HG02678 (cell line): ENCODE data around the gene OR52W1.

Source experiments
- ATAC-seq: cut with Tn5 transposase; IDR thresholded peaks from one replicate; pipeline ENCODE4 v1.9.1; 2021; ENCODE audit warnings: mild to moderate bottlenecking, moderate library complexity; ENCODE audit not compliant: unreplicated experiment

The OR52W1 gene, protein sequence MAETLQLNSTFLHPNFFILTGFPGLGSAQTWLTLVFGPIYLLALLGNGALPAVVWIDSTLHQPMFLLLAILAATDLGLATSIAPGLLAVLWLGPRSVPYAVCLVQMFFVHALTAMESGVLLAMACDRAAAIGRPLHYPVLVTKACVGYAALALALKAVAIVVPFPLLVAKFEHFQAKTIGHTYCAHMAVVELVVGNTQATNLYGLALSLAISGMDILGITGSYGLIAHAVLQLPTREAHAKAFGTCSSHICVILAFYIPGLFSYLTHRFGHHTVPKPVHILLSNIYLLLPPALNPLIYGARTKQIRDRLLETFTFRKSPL

DNA sequence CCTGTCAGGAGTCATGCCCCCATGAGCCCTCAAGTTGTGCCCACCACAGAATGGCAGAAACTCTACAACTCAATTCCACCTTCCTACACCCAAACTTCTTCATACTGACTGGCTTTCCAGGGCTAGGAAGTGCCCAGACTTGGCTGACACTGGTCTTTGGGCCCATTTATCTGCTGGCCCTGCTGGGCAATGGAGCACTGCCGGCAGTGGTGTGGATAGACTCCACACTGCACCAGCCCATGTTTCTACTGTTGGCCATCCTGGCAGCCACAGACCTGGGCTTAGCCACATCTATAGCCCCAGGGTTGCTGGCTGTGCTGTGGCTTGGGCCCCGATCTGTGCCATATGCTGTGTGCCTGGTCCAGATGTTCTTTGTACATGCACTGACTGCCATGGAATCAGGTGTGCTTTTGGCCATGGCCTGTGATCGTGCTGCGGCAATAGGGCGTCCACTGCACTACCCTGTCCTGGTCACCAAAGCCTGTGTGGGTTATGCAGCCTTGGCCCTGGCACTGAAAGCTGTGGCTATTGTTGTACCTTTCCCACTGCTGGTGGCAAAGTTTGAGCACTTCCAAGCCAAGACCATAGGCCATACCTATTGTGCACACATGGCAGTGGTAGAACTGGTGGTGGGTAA lies at the start of gene OR52W1:
Gene OR52W1, plus strand, starts transcription at position 51 of the 637 bp plus-strand sequence. Its CDS starts 0 bp downstream, at position 51.
- ATAC-seq, result no peak

DNA sequence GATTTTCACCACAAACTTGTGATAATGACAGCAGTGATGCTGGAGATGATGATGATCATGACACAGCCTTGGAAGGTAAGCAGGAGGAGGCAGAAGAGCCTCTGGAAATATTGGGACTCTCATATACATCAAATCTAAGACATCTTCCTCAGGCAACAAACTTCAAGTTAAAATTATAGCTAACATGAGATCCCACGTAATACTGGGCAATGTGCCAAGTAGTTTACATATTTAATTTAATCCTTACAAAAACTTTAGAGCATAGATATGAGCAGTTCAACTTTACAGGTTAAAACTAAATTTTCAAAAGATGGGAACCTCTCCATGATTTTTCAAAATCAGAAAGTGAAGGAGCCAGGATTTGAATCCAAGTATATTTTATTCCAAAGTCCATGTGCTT lies 47.9 kb upstream of the OR52W1 start:
- ATAC-seq, result no peak

DNA sequence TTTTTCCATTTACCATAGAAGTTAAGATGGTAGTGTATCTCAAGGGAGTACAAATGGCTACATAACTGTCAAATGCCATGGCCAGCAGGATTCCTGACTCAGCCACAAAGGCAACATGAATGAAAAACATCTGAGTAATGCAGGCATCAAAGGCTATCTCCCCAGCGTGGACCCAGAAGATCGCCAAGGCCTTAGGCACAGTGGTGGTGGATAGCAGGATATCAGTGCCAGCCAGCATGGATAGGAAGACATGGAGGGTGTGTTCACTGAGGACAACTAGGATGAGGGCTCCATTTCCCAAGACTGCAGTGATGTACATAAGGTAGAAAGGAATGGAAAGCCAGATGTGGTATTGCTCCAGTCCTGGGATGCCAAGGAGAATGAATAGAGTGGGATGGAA lies 46.9 kb upstream of the OR52W1 start:
- ATAC-seq, result no peak

DNA sequence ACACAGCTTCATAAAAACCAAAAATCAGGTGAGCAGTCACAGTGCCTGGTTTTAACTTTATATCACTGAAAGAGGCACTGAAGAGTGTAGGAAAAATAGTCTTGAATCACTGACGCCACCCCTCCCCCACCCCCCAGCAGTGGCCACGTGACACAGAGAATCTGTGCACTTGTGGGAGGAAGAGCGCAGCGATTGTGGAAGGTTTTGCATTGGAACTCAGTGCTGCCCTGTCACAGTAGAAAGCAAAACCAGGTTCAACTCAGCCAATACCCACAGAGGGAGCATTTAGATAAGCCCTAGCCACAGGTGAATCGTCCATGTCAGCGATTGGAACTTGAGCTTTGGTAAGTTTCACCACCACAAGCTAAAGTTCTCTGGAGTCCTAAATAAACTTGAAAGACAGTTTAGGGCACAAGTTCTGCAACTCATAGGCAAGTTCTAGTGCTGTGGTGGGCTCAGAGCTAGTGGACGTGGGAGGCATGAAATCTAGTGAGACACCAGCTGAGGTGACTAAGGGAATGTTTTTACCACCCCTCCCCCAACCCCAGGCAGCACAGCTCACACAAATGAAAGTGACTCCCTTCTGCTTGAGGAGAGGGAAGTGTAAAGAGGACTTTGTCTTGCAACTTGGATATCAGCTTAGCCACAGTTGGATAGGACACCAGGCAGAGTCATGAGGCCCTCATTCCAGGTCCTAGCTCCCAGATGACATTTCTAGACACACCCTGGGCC lies 42.2 kb upstream of the OR52W1 start:
- ATAC-seq, result no peak

DNA sequence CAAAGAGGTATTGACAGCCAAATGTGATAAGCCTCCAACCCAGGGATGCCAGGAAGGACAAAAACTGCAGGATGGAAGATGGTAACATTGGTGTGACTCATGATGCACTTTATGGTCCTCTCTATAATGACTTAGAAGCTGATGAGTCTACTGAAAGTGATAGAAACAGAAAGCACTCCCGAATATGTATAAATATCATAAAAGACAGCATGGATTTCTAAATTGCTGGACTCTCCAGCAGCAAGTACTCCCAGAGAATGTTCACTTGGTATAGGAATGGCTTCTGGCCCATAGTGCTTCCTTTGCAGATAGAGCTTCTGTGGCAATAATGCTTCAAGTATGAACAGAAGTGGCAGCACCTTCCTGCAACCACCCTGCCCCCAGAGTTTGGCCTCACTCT lies 28.8 kb upstream of the OR52W1 start, which contains the start of gene OR52B2:
Gene OR52B2, minus strand, starts transcription at position 101 of the 400 bp plus-strand sequence. Its CDS starts 0 bp downstream, at position 101.
- no peak for ATAC-seq

DNA sequence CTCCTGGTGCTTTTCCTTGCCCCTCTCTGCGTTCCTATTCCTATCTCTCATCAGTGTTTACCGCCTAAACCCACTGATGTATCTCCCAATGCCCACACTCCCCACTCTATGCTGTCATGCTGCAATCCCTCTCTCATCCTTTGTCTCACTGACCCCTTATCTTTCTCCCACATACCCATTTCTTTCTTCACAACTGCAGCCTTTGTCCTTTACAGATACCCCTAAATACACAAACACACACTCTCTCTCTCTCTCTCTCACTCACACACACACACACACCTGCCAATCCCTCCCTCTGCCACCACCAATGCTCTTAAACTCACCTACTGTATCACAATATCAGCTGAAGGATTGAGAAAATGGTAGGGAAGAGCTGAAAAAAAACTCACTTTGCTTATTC lies 23.6 kb upstream of the OR52W1 start:
- no peak for ATAC-seq

DNA sequence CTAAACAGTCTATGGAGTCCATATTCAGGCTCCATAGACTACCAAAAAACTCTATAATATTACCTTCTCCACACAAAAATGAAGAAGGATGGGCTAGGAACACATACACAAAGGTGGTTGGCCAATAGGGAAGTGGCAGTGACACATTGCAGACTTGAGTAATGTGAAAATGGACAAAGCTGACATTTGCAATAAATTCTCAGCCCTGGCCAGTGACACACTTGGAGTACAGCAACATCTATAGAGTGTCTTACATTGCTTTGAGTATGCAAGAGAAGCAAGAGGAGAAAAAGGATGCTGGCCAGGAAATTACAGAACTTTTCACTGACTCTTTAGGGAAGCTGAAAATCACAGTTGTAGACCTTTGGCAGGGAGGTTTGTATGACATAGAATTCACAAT lies 7.3 kb upstream of the OR52W1 start:
- no peak for ATAC-seq

DNA sequence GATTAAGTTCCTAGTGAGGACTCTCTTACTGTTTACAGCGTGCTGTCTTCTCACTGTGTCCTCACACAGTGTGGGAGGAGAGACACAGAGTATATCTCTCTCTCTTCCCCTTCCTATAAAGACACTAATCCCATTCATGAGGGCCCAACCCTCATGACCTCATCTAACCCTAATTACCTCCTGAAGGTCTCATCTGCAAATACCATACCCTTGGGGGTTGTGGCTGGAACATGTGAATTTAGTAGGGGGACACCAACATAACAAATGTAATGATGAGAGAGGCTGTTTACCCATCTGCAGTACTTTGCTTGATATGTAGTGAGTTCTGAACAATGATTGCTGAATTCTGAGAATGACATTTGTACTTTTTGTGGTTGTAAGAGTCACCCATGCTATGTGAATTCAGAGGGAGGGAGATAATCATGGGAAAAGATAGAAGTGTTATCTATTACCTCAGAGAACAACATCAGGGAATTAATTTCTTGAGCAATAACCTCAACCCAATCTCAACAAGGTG lies 4.9 kb upstream of the OR52W1 start:
- ATAC-seq, result no peak

DNA sequence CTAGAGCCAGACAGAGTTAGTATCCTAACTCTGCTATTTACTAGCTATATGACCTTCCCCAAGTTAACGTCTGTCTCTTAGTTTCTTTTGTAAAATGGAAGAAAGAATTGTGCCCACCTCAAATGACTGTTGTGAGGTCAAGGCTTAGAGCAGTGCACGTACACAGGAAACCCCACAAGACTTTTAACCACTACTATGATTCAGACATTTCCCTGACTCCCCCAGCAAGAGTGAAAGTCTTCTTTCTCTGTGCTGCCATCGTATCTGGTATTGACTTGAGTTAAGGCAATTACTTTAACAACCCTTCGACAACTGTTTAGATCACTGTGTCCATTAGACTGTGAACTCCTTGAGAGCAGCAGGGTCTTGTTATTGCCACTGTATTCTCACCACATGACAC lies 2.6 kb upstream of the OR52W1 start:
- ATAC-seq, result no peak

DNA sequence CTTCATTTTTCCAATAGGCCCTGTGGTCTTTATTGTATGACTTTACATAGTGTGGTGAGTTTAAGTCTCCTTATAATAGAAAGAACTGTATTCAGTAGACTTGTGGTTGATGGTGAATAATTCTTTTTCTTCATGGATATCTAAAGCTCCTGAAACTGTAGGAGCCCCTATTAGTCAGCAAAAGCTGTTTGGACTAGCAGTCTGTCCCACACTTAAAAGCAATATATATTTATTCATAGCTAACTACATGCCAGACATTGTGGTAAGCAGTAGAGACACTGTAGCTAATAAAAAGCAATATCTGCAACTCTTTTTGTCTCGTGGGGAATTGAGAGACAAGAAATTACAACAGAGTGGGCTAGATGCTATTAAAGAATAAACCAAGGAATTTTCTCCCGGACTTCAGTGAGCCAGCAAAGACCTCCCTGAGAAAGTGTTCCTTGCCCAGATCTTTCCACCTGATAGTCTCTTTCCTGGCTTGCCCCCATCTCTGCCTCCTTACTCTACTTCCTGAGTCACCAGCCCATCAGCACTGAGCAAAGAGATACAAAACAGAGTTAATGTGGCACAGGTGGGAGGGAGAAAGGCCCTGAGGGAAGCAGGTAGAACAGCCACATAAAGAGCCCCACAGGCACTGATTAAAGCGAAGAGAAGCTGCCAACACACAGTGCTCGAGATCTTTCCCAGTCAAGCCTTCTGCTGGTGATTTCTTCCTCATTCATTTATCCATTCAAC lies 1.4 kb upstream of the OR52W1 start:
- ATAC-seq, result no peak

DNA sequence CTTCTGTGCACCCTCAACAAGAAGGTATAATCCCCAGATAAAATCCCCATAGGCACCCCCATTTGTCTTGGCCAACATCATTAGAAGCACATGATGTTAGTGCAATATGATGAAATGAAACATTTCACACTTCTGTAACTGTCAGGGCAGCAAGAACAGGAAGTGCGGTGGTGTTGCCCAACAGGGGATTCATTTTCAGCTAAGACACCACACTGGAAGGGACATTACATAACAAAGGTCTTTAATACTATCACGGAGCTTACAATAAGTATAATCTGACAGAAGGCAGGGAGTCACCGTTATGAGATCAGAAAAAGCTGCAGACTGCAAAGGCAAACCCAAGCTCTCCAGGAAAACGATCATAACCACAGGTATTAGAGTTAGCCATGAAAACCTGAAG lies 2.0 kb downstream of the OR52W1 start:
- ATAC-seq, result no peak

DNA sequence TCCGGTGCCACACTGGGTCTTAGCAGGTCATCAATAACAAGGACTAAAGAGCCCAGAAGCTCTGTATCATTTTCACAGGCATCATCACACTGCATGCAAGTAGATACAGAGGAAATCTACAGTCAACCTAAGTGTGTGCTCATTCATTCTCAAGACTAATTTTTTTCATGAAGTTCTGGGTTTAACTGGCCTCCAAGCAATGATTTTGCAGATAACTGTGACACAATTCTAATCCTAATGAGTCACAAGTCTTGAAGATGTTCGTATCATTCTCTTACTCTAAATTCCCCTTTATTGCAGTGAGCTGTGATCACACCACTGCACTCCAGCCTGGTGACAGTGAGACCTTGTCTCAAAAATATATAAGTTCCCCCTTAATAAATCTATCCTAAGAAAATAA lies 2.5 kb downstream of the OR52W1 start:
- no peak for ATAC-seq

DNA sequence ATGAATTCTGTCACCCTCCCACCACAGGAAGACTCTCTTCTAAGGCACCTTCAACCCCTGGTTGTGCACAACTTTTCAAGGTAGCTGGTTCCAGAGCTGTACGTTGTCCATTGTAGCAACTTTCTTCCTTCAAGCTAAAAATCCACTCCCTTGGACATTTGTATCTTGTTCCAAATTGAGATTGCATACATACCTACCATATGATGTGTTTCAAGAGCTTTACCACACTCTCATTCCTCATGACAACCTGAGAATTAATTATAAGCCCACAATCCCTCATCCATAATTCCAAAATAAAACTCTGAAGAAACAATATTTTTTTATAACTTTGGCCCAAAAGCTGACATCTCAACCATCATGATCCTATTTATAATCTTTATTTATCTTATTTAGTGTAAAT lies 3.0 kb downstream of the OR52W1 start:
- ATAC-seq, result no peak

DNA sequence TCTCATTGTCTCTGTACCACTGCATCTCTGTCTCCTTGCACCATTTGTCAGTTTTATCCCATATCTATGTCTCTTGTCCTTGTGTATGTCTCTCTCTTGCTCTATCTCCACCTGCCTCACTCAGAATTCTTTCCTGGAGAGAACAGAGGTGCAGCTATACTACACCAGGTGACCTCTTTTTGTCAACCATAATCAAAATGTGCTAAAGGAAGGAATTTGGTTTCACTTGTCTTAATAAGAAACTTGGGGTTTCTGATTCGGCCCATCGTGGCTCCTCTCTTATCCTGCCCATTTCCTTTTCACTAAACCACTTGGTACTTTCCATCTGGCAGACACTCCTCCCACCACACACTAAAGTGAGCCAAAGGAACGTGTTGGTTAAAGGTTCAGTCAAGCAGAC lies 4.3 kb downstream of the OR52W1 start:
- ATAC-seq, result peak; percentile 76

DNA sequence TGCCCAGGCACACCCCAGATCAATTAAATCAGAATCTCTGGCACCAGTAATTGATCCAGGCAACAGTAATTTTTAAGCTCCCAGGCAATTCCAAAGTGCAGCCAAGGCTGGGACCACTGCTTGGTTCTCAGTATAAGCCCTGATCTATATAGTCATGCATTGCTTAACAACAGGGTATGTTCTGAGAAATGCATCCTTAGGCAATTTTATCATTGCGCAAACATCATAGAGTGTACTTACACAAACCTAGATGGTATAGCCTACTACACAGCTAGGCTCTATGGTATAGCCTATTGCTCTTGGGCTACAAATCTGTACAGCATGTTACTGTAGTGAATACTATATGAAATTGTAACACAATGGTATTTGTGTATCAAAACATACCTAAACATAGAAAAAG lies 5.7 kb downstream of the OR52W1 start:
- ATAC-seq, result no peak

DNA sequence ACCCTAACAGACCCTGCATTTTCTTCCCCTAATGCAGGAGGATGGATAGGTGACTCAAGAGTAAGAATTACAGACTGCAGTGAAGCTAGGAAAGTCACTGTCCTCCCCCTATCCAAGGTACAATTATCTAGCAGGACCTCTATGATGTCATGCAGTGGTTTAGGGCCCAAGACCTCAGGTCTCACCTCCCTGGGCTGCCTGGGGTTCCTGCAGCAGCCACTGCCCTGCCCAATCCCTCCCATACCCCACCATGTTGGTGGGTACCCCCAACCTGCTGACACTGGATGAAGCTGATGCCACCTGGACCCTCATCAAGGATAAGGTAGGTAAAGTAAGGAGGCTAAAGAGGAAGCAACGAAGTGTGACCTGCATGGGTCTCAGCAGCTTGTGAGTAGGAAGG lies 6.3 kb downstream of the OR52W1 start, which contains the start of gene C11orf42:
Gene C11orf42, plus strand, starts transcription at position 192 of the 400 bp plus-strand sequence. Its CDS starts 59 bp downstream, at position 251.
- ATAC-seq, result no peak

DNA sequence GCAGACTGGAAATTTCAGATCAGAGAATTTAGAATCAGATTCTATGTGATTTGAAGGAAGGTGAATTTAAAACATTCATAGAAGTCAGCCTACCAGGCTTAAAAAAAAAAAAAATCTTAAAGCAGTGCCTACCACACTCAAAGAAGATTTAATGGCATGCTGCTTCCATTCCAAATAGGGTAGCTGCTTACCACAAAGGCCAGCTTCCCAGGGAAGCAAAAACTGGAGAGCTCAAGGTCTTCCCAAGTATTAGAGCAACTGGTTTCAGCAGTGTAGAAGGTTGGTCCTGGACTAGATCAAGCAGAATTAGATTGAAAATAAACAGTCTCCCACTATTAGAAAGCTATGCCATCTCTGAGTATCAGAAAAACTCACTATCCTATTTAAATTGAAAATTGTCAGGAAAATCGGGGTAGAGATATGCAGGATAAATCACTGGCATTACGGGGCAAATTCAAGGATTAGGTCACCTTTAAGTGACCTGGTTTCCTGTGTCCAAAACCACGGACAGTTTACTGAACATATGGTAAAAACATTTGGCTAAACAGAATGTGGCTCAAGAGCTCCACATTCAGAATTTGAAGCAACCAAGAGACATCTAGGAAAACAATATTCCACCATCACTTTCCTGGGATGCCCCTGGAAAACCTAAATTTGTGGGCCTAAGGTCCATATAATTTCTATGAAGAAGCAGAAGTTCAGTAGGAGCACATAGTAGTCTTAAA lies 7.6 kb downstream of the OR52W1 start:
- ATAC-seq, result no peak

DNA sequence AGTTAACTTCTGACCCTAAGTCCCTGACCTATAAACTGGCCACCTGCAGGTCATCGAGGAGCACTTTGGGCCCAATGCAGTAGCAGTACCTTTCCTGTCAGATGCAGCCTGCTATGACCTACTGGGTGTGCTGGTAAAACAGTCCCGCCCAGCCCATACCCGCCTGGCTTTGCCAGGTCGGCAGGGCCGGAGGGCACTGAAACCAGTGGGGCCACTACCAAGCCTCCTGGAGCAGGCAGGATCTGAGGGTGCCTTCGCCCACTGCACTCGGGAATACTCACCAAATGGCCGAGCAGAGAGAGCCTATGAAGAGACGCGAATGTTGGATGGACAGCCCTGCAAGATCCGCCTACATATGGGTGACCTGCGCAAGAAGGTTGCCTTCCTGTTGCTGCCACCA lies 10.8 kb downstream of the OR52W1 start:
- no peak for ATAC-seq

DNA sequence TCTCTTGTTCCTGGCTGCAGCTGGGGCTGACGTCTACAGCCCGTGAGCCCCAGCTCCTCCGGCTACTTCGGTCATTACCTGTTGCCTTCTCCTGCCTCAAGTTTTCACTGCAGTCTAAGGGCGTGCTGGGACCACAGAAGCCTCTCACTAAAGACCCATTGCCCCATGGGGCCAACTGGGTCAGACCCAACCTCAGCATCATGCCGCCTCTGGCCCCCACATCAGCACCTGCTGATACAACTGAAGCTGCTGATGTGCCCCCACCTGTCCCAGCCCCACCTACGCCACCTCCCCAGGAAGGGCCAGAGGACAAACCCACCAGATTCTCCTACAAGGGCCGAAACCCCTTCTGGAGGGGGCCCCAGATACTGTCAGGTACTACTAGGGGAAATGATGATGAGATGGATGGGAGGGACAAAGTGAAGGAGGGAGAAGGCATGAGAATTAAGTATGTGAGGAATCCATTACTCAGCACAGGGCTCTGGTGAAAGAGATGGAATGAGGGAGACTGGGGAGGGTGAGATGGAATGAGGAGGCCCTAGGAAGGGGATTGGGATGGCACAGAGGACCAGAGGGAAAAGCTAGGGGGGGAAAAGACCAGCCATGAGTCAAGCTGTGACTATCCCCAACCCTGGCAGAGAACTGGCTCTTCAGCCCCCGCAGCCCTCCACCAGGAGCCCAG lies 11.4 kb downstream of the OR52W1 start:
- no peak for ATAC-seq

DNA sequence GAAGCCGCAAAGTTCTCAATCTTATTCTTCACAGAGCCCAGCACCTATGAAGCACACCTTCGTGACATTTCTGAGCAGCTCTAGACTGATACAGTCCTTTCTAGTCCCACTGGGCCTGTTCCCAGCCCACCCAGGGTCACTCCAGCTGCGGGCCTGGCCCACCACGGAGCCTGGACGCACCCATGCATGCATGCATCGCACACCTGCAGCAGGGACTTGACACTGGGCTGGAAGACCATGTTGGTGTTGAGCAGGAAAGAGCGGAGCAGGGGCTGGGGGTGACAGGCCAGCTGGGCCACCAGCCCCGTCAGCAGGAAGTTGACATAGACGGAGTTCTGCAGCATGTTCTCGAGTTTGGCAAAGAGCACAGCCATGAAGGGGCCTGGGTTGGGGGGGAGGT lies 15.5 kb downstream of the OR52W1 start:
- ATAC-seq, result no peak
